Spleen (tissue), 7 donors: ENCODE results near the gene REG4.
"Not testable (repeated sequence)": the region's sequence is repeated elsewhere in the genome, so short reads cannot be mapped to it uniquely, and the experiment has no call there.

Source experiments
- POLR2A ChIP-seq, 3 donors: fragments of 450-650 bp; IDR thresholded peaks; one replicate each; pipeline ENCODE4 v1.5.1; 2017; ENCODE audit warnings: antibody characterized with exemption in 3 of 3, mild to moderate bottlenecking in 1 of 3
- POLR2AphosphoS5 ChIP-seq, 3 donors: sonication (generic); formaldehyde crosslinking; IDR thresholded peaks; one replicate each; pipeline ENCODE4 v1.5.1; 2017; ENCODE audit warnings: antibody characterized with exemption in 3 of 3
- TF ChIP-seq, protein P1 (sequence below), 11 experiments: fragments of 200-600 bp in 7 of 11; fragments of 450-650 bp in 4 of 11; sonication (generic) in 4 of 11; IDR thresholded peaks in 8 of 11; conservative IDR thresholded peaks in 3 of 11; 1 replicate in 7 of 11; 2 replicates in 4 of 11; pipeline versions ENCODE4 v1.4.0 to v1.8.0; 2016 to 2021; ENCODE audit warnings: antibody characterized with exemption in 11 of 11, inconsistent platforms in 4 of 11, mild to moderate bottlenecking in 1 of 11
- donor health status: DM: no; HTN: no; CAD: no; lungs with moderate emphysema.
- donor health status: DM: no; HTN: no; CAD: no.
- donor health status: DM: no; HTN: no; CAD: no.

DNA sequence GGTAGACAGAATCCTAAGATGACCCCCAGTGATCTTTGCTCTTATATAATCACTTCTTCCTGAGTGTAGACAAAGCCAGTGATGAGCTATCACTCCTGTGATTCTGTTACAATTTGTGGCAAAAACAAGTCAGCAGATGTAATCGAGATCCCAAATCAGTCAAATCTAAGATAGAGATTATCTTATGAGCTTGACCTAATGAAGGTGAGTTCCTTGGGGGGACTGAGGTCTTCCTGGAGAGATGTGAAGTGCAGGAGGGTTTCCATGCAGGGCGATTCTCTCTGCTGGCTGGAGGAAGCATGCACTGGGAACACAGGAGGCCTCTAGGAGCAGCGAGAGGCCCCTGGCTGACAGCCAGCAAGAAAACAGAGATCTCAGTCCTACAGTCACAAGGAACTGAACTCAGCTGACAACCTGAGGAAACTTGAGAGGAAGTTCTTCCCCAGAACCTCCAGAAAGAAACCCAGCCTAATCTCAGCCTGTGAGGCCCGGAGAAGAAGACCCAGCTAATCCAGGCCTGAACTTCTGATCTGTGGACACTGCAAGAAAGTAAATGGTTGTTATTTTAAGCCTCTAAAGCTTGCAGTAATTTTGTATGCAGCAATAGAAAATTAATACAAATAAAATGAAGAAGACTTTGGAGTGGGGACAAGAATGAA is 47.4 kb upstream of the REG4 start:
- TF ChIP-seq, protein P1, sequence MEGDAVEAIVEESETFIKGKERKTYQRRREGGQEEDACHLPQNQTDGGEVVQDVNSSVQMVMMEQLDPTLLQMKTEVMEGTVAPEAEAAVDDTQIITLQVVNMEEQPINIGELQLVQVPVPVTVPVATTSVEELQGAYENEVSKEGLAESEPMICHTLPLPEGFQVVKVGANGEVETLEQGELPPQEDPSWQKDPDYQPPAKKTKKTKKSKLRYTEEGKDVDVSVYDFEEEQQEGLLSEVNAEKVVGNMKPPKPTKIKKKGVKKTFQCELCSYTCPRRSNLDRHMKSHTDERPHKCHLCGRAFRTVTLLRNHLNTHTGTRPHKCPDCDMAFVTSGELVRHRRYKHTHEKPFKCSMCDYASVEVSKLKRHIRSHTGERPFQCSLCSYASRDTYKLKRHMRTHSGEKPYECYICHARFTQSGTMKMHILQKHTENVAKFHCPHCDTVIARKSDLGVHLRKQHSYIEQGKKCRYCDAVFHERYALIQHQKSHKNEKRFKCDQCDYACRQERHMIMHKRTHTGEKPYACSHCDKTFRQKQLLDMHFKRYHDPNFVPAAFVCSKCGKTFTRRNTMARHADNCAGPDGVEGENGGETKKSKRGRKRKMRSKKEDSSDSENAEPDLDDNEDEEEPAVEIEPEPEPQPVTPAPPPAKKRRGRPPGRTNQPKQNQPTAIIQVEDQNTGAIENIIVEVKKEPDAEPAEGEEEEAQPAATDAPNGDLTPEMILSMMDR (IDR thresholded peaks at IDR 0.05 in 8 of 11, conservative IDR thresholded peaks at IDR 0.05 in 3 of 11) = not testable (repeated sequence)
- TF ChIP-seq POLR2A, POLR2AphosphoS5 (IDR thresholded peaks at IDR 0.05): not testable (repeated sequence)
